ENCODE results near the gene WDPCP. TPM values are rescaled to one million over a fixed set of nuclear protein-coding genes. Genes with fewer than 3 reads are reported as not detected.

The WDPCP gene
- total and polyA plus RNA-seq, 2 of the 8 experiments (the other 6 are each of a cell fraction or from before 2014, with no cell fraction given), result 9.3 to 25.8 TPM

DNA sequence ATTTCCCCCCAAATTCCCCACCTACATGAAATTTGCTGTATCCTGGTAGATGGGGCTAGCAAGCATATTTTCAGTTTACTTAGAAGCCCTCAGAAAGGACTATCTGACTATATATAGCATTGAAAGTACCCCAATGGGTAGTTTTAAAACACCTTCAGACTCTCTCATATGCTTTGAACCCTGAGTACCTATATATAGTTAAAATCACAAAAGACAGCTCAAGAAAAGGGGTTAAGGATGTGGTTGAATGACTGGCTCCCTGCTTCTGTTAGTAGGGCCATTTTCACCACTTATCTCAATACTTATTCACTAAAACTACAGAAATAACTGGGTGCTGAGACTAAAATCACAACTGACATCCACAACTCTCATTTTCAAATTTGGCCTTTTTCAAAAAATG, 18.5 kb downstream of the WDPCP start (continued):
- TF ChIP-seq CHD7 (IDR thresholded peaks at IDR 0.05; ENCODE audit: insufficient replicate concordance, low read length), result no peak
